GM12873 (cell line): ENCODE data around the gene TCL1B.

ENCODE experiments used
- TF ChIP-seq, protein P1 (sequence below): IDR thresholded peaks from 2 replicates; pipeline ENCODE4 v1.5.1; 2012; ENCODE audit warnings: low read depth, mild to moderate bottlenecking, moderate library complexity, low read length, control low read depth; ENCODE audit not compliant: insufficient read depth; ENCODE audit errors: missing control alignments

Gene TCL1B

DNA sequence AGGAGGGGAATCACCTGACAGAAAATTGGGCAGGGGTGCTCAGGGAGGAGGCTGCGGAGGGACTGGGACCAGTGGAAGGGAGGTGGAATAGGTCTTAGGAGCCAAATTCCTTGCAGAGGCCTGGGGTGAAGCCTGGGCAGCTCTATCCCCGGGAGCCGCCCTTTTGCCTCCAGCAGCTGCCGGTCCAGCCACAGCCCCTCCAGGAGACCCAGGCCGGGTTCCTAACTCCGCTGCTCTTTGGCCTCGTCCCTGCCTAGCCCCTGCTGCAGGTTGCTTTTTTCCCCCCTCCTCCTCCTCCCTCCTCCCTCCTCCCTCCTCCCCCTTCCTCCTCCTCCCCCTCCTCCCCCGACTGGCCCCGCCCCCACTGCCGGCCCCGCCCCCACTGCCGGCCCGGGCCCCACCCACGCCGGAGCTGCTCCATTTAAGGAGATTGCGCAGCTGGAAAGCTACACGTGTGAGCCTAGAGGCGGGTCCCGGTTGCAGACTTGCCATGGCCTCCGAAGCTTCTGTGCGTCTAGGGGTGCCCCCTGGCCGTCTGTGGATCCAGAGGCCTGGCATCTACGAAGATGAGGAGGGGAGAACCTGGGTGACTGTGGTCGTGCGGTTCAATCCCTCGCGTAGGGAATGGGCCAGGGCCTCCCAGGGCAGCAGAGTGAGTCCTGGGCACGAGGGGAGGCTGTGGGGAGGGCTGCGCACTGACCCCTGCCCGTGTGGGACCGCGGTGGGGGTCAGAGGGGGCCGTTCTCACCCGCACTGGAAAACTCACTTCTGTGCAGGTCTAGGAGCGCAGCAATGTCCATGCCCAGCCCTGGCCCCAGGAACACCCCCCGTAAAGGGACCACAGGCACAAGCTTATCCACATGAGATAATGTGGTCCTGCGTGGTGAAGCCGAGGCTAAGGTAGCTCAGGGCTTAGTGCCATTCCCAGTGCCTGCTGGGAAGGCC, at the start of gene TCL1B:
TCL1B (plus strand) TSS at position 449 of the 945 bp plus-strand sequence; CDS start at position 491, 42 bp downstream.
- TF ChIP-seq, protein P1, sequence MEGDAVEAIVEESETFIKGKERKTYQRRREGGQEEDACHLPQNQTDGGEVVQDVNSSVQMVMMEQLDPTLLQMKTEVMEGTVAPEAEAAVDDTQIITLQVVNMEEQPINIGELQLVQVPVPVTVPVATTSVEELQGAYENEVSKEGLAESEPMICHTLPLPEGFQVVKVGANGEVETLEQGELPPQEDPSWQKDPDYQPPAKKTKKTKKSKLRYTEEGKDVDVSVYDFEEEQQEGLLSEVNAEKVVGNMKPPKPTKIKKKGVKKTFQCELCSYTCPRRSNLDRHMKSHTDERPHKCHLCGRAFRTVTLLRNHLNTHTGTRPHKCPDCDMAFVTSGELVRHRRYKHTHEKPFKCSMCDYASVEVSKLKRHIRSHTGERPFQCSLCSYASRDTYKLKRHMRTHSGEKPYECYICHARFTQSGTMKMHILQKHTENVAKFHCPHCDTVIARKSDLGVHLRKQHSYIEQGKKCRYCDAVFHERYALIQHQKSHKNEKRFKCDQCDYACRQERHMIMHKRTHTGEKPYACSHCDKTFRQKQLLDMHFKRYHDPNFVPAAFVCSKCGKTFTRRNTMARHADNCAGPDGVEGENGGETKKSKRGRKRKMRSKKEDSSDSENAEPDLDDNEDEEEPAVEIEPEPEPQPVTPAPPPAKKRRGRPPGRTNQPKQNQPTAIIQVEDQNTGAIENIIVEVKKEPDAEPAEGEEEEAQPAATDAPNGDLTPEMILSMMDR, result no peak

DNA sequence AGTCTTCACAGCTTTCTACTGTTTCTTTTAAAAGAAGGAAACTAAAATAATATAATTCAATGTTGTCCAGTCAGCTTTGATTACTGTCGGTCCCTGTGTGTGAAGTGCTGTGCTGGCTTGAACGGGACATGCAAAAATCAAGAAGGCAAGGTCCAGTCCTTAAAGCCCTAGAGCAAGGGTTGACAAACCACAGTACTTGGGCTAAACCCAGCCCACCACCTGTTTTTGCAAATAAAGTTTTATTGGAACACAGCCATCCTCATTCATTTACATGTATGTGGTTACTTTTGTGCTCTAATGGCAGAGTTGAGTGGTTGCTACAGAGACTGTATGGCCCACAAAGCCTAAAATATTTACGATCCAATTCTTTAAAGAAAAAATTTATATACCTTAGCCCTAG, 41.2 kb upstream of the TCL1B start:
- TF ChIP-seq, protein P1, result no peak

DNA sequence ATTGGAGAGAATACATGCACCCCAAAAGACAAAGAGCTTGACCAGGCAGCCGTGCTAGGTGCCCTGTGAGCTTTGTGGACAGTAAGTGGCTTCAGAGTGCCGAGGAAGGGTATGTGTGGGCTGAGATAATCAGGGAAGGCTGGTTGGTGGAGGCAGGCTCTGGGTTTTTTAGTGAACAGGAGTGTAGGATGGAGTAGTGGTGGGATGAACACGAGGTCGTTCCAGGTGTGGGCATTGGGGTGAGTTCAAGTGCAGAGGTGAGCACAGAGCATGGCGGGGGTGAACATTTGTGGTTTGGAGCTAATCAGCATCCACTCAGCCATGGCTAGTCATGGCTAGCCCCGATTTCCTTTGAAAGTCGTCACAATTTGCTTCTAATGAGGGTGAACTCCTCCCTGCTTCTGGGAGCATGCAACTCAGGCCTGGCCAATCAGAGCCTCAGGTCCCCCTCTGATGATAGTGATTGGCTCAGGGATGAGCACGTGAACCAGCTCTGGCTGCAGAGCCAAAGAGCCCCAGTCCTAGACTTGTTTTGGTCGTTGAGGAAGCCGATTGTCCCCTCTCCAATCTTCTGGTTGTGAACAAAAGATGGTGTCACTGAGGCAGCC, 40.7 kb upstream of the TCL1B start:
- TF ChIP-seq, protein P1, result no peak

DNA sequence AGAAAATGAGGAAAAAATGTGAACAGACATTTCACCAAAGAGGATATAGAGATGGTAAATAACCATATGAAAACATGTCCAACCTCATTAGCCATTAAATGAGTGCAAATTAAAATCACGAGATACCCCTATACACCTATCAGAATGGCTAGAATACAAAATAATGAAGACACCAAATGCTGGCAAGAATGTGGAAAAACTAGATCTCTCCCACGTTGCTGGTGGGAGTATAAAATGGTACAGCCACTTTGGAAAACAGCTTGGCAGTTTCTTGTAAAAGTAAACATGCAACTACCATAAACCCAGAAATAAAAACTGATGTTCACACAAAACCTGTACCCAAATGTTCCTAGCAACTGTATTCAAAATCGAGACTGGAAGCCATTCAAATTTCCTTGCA, 38.3 kb upstream of the TCL1B start:
- TF ChIP-seq, protein P1, result no peak

- TF ChIP-seq, protein P1, result no peak
These were observed 37.0 kb upstream of the TCL1B start for GRCh38 chr14:95649230-95649629.

DNA sequence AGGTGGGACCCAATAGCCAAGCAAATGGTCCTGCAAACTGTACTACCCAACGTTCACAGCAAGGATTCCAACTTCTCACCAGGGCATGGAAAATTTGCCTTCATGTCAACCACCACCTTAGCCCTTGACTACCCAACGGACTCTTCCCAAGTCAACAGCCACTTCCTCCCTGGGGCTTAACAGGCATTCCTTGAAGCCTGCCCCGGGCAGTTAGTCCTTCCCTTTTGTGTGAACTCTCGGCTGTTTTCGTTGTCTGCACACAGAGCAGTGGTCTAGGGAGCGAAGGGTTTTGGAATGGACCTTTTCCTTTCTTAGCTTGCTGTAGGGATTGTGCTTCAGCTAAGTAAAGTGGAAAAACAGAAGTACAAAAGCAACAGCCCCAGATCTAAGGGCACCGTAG, 35.2 kb upstream of the TCL1B start:
- TF ChIP-seq, protein P1, result no peak

DNA sequence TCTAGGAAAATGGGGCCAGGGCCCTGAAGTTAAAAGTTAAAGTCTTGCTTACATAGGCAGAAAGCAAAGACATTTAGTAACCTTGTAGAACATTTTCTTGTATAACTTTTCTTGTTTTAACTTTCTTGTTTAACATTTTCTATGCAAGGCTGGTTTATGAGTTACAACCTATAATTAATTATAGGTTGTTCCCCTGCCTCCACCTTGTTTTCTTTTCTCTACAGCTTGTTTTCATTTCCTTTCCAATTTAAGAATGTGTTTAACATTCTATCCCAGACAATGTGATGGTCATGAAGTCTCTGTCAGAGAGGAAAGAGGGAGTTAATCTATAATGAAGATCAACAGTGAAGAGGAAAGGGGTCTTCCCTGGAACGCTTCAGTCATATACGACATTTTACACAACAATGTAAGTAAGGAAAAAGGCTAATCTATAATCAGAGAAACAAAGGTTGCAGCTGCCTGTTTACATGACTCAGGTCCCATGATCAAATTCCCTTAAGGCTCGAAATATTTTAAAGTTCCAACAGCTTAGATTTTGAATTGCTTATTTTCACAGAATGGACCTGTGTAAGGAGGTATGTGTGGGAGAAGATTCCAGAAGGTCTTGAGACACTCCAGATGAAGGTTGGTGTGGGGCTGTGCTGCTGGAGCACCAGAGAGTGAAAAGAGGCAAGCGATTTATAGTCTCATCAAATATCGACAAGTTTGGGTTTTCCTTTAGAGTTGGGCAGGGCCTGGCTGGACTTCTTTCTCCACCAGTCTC, 34.2 kb upstream of the TCL1B start:
- TF ChIP-seq, protein P1, result no peak
